Hepatocyte (in vitro differentiated cells): Measurements from ENCODE around the gene PPOX. TPM values are rescaled to one million over a fixed set of nuclear protein-coding genes. Genes with fewer than 3 reads are reported as not detected.

Experiments
- DNase-seq: peaks from one replicate; pipeline ENCODE4 v3.0.0-alpha.2; 2016; ENCODE audit warnings: low spot score
- H2AFZ ChIP-seq: fragments of 200-600 bp; sonication (generic); 2 replicates; pipeline ENCODE4 v1.6.0; 2016; ENCODE audit warnings: antibody characterized with exemption, mild to moderate bottlenecking
- H3K27ac ChIP-seq: fragments of 200-600 bp; sonication (generic); 2 replicates; pipeline ENCODE4 v1.5.1; 2016; ENCODE audit warnings: mild to moderate bottlenecking
- H3K27me3 ChIP-seq: fragments of 200-600 bp; sonication (generic); 2 replicates; pipeline ENCODE4 v1.6.1; 2016
- H3K36me3 ChIP-seq: fragments of 200-600 bp; sonication (generic); replicated peaks from 2 replicates; pipeline ENCODE4 v1.5.1; 2016; ENCODE audit warnings: low read depth; ENCODE audit not compliant: insufficient read depth
- H3K4me1 ChIP-seq: fragments of 200-600 bp; sonication (generic); 2 replicates; pipeline ENCODE4 v1.5.1; 2016; ENCODE audit warnings: mild to moderate bottlenecking, moderate library complexity; ENCODE audit not compliant: insufficient read depth
- H3K4me2 ChIP-seq: fragments of 200-600 bp; sonication (generic); 2 replicates; pipeline ENCODE4 v1.6.0; 2016
- H3K4me3 ChIP-seq: fragments of 200-600 bp; sonication (generic); 2 replicates; pipeline ENCODE4 v1.5.1; 2016; ENCODE audit warnings: mild to moderate bottlenecking
- H3K79me2 ChIP-seq: fragments of 200-600 bp; sonication (generic); 2 replicates; pipeline ENCODE4 v1.6.0; 2017; ENCODE audit warnings: mild to moderate bottlenecking
- H3K9me2 ChIP-seq: fragments of 200-600 bp; sonication (generic); replicated peaks from 2 replicates; pipeline ENCODE4 v1.6.0; 2017; ENCODE audit warnings: mild to moderate bottlenecking; ENCODE audit not compliant: insufficient read depth
- H3K9me3 ChIP-seq: fragments of 200-600 bp; sonication (generic); 2 replicates; pipeline ENCODE4 v1.5.1; 2016; ENCODE audit warnings: low read depth, mild to moderate bottlenecking
- H4K20me1 ChIP-seq: fragments of 200-600 bp; sonication (generic); 2 replicates; pipeline ENCODE4 v1.6.0; 2016; ENCODE audit warnings: mild to moderate bottlenecking; ENCODE audit not compliant: insufficient read depth, poor library complexity, severe bottlenecking
- EZH2 ChIP-seq: fragments of 200-600 bp; sonication (generic); IDR thresholded peaks from 2 replicates; pipeline ENCODE4 v1.6.1; 2016; ENCODE audit warnings: antibody characterized with exemption, mild to moderate bottlenecking, borderline replicate concordance
- EZH2phosphoT487 ChIP-seq: fragments of 200-600 bp; sonication (generic); IDR thresholded peaks from one replicate; pipeline ENCODE4 v1.6.1; 2018; ENCODE audit warnings: antibody characterized with exemption, mild to moderate bottlenecking, low read depth, moderate library complexity; ENCODE audit not compliant: unreplicated experiment, severe bottlenecking
- WGBS: methylation state at CpG from one replicate; pipeline ENCODE4 v1.1.6; 2016; ENCODE audit warnings: low lambda C conversion rate; ENCODE audit errors: missing lambda C conversion rate; 5-methylcytosine and 5-hydroxymethylcytosine counted together
- polyA plus RNA-seq: library from polyadenylated mRNA; unstranded; fragments of >200 nt; fragmentation: Nextera tagmentation; extraction: Ambion mirVana; gene quantifications from 2 replicates; pipeline ENCODE4 v1.2.1, GENCODE V29; 2016
- total RNA-seq: library from RNA; depleted of rRNA; stranded (reverse); fragments of >200 nt; gene quantifications from 2 replicates; pipeline ENCODE4 v1.2.3, GENCODE V29; 2014
- TF ChIP-seq, protein P1 (sequence below): fragments of 200-600 bp; sonication (generic); IDR thresholded peaks from 2 replicates; pipeline ENCODE4 v1.5.1; 2016; ENCODE audit warnings: antibody characterized with exemption, mild to moderate bottlenecking; ENCODE audit not compliant: poor library complexity

PPOX gene
- total and polyA plus RNA-seq, 2 experiments from 2014 or later: 11.2 to 30.7 TPM

DNA sequence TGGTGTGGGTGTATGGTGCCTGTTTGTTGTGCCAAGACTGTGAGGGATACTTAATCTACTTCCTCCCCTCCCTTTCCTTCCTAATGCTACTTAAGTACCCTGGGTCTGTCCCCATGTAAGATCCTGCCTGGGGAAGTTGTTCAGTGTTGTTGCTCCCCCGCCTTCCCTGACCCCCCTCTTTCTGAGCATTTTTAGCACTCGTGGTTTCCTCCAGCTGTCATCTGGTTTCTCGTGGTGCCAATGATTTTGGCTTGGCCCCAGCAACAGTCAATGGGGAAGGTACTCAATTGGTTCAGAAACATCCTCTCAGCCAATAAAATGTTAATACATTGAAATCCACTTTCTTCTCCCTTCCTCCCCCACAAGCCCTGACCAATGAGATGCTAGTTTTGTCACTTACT is 19.1 kb downstream of the PPOX start:
- WGBS: 57% methylated on average over 3 of the region's 3 CpGs
- H4K20me1 ChIP-seq: no peaks in the 10 kb centered on the region
- H3K79me2 ChIP-seq: no peaks in the 10 kb centered on the region
- H3K27ac ChIP-seq: no peak overlapping the region
- no peaks in the 10 kb centered on the region for H3K9me3 ChIP-seq
- H3K27me3 ChIP-seq: no peaks in the 10 kb centered on the region
- H2AFZ ChIP-seq: no peak overlapping the region
- H3K9me2 ChIP-seq: no peaks in the 10 kb centered on the region
- H3K4me3 ChIP-seq: no peak overlapping the region
- no peaks in the 10 kb centered on the region for H3K4me1 ChIP-seq
- TF ChIP-seq EZH2phosphoT487: no peak
- TF ChIP-seq, protein P1, sequence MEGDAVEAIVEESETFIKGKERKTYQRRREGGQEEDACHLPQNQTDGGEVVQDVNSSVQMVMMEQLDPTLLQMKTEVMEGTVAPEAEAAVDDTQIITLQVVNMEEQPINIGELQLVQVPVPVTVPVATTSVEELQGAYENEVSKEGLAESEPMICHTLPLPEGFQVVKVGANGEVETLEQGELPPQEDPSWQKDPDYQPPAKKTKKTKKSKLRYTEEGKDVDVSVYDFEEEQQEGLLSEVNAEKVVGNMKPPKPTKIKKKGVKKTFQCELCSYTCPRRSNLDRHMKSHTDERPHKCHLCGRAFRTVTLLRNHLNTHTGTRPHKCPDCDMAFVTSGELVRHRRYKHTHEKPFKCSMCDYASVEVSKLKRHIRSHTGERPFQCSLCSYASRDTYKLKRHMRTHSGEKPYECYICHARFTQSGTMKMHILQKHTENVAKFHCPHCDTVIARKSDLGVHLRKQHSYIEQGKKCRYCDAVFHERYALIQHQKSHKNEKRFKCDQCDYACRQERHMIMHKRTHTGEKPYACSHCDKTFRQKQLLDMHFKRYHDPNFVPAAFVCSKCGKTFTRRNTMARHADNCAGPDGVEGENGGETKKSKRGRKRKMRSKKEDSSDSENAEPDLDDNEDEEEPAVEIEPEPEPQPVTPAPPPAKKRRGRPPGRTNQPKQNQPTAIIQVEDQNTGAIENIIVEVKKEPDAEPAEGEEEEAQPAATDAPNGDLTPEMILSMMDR: no peak
- no peak for TF ChIP-seq EZH2
- no peak for DNase-seq
- no peaks in the 10 kb centered on the region for H3K36me3 ChIP-seq
- H3K4me2 ChIP-seq: no peak overlapping the region

GRCh38 chr1:161185732-161186311 is 19.6 kb downstream of the PPOX start:
- H3K9me2 ChIP-seq: no peaks in the 10 kb centered on the region
- no peaks in the 10 kb centered on the region for H4K20me1 ChIP-seq
- H3K79me2 ChIP-seq: no peaks in the 10 kb centered on the region
- no peaks in the 10 kb centered on the region for H3K27me3 ChIP-seq
- H3K4me2 ChIP-seq: no peak overlapping the region
- H3K27ac ChIP-seq: no peak overlapping the region
- TF ChIP-seq EZH2 (no peak), EZH2phosphoT487 (no peak)
- TF ChIP-seq, protein P1: no peak
- no peaks in the 10 kb centered on the region for H3K36me3 ChIP-seq
- no peaks in the 10 kb centered on the region for H3K9me3 ChIP-seq
- H3K4me1 ChIP-seq: no peaks in the 10 kb centered on the region
- H2AFZ ChIP-seq: no peak overlapping the region
- no peak for DNase-seq
- WGBS: 72% methylated on average over 2 of the region's 2 CpGs
- H3K4me3 ChIP-seq: no peak overlapping the region

GRCh38 chr1:161187311-161187710 is 21.1 kb downstream of the PPOX start:
- DNase-seq: no peak
- 81% methylated on average over 3 of the region's 3 CpGs for WGBS
- no peaks in the 10 kb centered on the region for H4K20me1 ChIP-seq
- H3K79me2 ChIP-seq: no peaks in the 10 kb centered on the region
- TF ChIP-seq, protein P1: no peak
- no peak for TF ChIP-seq EZH2
- TF ChIP-seq EZH2phosphoT487: no peak
- H2AFZ ChIP-seq: no peak overlapping the region
- H3K9me3 ChIP-seq: no peaks in the 10 kb centered on the region
- no peak overlapping the region for H3K4me2 ChIP-seq
- no peak overlapping the region for H3K4me3 ChIP-seq
- no peaks in the 10 kb centered on the region for H3K36me3 ChIP-seq
- H3K27ac ChIP-seq: peak overlapping the region; percentile 58
- H3K4me1 ChIP-seq: no peaks in the 10 kb centered on the region
- H3K27me3 ChIP-seq: no peaks in the 10 kb centered on the region
- H3K9me2 ChIP-seq: no peaks in the 10 kb centered on the region
